H1 (cell line): Measurements from ENCODE around the gene TMEM97. TPM values are rescaled to one million over a fixed set of nuclear protein-coding genes. Genes with fewer than 3 reads are reported as not detected.

Experiments
- CREB1 ChIP-seq: IDR thresholded peaks from 2 replicates; pipeline ENCODE4 v1.6.1; 2012; ENCODE audit warnings: inconsistent platforms
- CTBP2 ChIP-seq: IDR thresholded peaks from 2 replicates; pipeline ENCODE4 v1.7.0; 2011; ENCODE audit warnings: borderline replicate concordance, mild to moderate bottlenecking, moderate library complexity, mixed read lengths, low read length; ENCODE audit not compliant: insufficient read depth, insufficient read length
- polyA plus RNA-seq, 7 experiments: library from polyadenylated mRNA; depleted of rRNA in 3 of 7; stranded (reverse) in 5 of 7; unstranded in 2 of 7; fragments of >200 nt in 5 of 7; fragments of 200-250 nt in 2 of 7; gene quantifications; 1 replicate in 5 of 7; 2 replicates in 1 of 7; 4 replicates in 1 of 7; pipeline versions ENCODE4 v1.2.1 to v1.2.3, GENCODE V29; 2011 to 2013; ENCODE audit warnings: missing spikeins in 2 of 7, mixed read lengths in 2 of 7
- total RNA-seq: library from RNA; stranded (reverse); fragmentation: NEBNext Ultra II Directional; extraction: Animal tissue kit (Norgen Biotek cat#: 25700); gene quantifications from 2 replicates; pipeline ENCODE4 v1.2.1, GENCODE V29; 2021

Gene TMEM97
- total and polyA plus RNA-seq, 2 of the 8 experiments (the other 6 are each of a cell fraction or from before 2014, with no cell fraction given): 126 to 130 TPM

- no peak for TF ChIP-seq CTBP2
- no peak for TF ChIP-seq CREB1
Observed at GRCh38 chr17:28342313-28342712, 23.3 kb downstream of the TMEM97 start (continued).
